Islet of Langerhans (tissue), 1 donor: ENCODE data around the gene SLC39A5.

Experiments used
- FAIRE-seq: peaks from one replicate; lab custom pipeline; 2011; peaks lifted over from hg19 to GRCh38; lab: Jason Lieb, UNC

The SLC39A5 gene

GRCh38 chr12:56216461-56216860 lies 13.4 kb upstream of the SLC39A5 start:
- FAIRE-seq = no peak

- FAIRE-seq = no peak
Measured at GRCh38 chr12:56219840-56220239, 10.0 kb upstream of the SLC39A5 start.

DNA sequence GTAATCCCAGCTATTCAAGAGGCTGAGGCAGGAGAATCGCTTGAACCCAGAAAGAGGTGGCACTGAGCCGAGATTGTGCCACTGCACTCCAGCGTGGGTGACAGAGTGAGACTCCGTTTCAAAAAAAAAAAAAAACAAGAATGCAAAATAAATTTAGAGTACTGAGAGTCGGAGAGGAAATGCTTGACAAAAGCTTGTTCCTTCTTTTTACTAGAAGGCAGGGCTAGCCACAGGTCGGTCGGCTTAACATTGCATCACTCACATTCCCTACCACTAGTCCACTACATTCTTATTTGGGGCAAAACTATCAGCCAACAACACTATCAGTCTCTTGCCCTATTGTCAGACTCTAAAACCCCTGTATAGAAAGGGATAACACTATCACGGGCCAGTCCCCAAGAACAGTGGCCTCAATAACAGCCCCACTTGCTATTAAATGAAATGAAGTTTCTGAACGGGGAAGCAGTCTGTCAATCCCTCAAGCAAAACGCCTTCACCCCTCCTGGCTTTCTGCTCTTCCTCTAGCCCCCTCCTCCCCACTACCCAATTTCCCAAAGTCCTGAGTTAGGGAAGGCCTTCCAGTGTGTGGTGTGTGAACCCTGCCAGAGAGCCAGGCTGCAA lies 9.1 kb upstream of the SLC39A5 start:
- FAIRE-seq = no peak

DNA sequence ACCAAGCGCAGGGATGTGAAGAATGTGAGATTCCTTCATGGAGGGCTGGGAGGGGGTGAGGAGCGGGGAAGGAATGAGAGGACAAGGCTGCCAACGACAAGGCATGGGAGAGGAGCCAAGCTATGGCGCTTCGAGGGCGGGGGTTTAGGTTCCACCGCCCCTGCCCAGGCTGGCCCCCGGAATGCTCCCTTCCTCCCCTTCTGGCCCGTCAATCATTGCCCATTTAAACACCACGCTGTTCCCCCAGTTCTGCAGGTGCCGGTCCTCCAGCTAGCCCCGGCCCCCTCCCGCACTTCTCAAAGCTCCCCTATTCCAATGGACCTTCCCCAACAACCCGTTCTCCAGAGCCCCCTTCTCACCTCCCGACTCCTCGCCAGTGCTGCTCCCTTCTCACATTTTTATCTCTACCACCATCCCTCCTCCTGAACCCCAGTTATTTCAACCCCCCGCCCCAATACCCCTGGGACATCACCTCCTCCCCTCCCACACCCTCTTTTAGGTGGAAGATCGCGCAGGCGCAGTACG lies 8.6 kb upstream of the SLC39A5 start:
- FAIRE-seq = no peak

DNA sequence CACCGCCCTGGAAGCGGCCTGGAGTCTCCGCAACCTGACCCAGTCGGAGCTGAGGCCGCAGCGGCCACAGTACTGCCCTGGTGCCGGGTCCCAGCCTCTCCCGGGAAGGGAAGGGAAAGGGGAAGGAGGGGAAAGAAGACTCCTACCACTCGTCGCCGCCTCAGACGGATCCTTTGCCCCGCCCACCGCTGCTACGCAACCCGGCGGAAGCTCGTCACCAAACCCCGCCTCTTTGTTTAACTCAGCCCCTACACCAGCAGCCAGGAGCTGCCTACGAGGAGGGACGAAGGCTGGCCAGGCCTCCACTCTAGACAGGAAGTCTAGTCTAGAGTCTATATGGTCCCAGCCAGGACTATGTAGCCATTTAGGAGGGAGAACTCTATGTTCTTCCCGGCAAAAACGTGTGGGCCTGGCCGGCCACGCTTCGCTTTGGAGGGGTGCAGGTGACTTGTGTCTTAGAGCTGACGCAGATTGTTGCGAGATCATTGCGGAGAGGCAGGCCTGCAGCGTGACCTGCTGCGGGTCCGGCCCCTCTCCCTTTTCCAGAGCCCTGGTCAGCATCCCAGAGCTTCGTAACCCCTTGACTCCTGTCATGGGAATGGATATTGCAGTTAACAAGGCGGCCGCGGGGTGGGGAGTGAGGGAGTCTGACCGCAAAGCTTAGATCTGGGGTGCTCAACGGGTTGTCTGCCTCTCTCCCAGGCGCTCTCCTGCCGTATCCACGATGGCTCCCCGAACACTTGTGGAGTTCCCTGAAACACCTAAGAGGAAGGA lies 7.9 kb upstream of the SLC39A5 start, which contains the start of gene RNF41:
Gene RNF41 (minus strand): TSS at position 166 of the 774 bp plus-strand sequence. CDS start 7,875 bp downstream, outside the sequence.
- FAIRE-seq = no peak

DNA sequence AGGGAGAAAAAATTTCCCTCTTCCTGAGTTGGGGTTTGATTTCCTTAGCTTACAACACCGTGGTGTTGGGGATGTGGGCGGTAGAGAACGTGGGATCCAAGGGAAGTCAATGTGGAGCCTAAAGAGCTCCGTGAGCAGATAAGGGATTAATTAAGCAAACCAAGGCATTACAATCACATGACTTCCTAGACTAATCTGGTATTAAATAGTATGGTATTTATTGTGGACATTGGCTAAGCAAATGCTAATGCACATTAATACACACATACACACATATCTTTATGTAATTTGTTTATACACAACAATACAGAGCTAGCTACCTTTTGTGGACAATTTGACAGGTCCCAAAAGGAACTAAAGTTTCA lies 7.3 kb upstream of the SLC39A5 start:
- FAIRE-seq = no peak

DNA sequence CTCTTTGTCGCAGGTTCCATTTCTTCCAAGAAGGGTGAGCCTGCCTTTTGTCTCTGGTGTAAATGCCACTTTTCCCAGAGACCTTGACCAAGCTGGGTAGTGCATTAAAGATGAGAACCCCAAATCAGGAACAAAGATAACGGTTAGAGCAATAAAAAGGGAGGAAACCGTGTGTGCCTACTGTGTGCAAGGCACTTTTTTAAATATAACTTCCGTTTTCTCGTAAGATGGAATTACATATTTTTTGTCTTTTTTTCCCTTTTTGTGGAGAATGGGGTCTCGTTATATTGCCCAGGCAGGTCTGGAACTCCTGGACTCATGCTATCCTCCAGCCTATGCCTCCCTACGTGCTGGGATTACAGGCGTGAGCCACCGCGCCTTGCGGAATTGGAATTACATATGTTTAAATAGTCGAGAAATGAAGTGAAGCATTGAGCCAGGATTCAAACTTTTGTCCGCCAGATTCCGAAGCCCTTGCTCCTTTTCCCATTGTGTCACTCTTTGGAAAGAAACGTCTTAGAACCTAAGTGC lies 6.2 kb upstream of the SLC39A5 start:
- FAIRE-seq = no peak

DNA sequence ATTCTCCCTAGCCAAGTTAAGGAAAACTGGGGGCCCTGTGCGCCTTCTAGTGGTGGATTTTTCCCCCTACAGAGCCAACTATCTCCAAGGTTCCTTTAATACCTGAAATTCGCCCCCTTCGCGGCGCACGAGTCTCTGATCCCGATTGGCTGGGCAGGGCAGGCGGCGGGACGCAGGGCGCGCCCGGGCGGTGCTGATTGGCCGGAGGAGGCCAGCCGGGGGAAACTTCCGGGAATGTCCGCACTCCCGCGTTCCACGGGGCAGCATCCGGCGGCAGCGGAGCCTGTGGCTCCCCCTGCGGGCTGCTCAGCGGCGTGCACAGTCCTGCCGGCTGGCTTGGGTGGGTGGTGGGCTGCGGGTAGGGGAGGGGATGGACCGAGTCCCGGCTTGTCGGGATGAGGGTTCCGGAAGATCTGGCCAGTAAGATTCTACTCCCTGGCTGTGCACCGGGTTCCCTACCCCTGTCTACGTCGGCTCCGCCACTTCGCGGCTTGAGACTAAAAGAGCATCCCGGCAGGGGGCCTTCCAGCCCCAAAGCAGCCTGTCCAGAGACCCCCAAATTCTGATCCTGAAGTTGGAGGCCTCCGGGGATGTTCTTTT lies 5.6 kb upstream of the SLC39A5 start, which contains the start of gene NABP2:
Gene NABP2 (plus strand): TSS at position 241 of the 600 bp plus-strand sequence. CDS start 515 bp downstream, outside the sequence.
- FAIRE-seq = no peak

DNA sequence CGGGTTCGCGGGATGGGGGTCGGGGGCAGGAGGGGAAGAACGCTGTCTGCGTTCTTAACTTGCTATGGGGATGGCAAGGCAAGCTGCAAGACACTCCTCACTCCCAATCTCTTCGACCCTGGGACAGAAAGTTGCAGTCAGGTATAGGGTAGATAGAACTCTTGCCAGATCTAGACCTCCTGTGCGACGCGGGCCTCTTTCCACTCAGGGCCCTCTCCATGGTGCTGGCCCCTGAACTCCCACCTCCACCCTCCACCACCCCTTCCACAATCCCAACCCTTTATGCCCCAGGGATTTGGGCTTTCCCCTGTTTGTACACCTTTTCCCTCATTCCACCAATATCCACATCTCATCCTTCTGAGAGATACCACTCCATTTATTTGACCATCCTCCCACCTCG lies 4.9 kb upstream of the SLC39A5 start:
- no peak for FAIRE-seq

DNA sequence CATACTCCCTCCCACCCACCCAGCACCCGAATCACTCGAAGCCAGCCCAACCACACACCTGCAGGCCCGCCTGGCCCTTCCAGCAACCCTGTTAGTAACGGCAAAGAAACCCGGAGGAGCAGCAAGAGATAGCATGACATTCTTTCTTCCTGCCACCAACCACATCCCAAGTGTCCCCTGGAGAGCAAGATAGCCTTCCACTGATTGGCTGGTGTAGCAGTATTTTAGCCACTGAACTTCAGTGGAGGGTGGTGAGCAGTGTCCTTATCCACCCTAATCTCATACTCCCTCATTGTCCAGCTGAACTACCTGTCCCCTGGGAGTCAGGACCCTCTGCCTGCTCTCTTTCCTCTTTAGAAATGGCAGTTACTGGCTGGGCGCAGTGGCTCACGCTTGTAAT lies 769 bp upstream of the SLC39A5 start:
- FAIRE-seq = no peak

- FAIRE-seq = no peak
Measured at GRCh38 chr12:56230432-56231183, 757 bp downstream of the SLC39A5 start.

GRCh38 chr12:56231184-56231582 lies 1.3 kb downstream of the SLC39A5 start:
- FAIRE-seq = no peak

DNA sequence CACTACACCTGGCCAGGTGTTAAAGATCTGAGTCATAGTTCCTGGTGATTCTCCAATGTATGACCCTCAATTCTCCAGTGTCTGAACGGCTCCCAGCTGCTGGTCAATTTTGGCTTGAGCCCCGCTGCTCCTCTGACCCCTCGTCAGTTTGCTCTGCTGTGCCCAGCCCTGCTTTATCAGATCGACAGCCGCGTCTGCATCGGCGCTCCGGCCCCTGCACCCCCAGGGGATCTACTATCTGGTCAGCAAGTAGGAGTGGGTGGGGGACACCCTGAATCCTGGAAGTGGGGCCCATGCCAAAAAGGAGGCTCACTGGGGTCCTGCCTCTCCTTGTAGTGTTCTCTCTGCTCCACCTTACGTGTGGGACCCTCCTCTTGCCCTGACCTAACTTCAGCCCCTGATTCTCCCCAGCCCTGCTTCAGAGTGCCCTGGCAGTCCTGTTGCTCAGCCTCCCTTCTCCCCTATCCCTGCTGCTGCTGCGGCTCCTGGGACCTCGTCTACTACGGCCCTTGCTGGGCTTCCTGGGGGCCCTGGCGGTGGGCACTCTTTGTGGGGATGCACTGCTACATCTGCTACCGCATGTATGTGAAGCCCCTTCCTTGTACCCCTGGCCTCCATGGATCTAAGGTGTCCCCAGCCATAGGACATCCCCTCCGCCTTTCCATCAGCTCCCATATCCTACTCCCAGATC lies 5.0 kb downstream of the SLC39A5 start:
- FAIRE-seq = no peak

DNA sequence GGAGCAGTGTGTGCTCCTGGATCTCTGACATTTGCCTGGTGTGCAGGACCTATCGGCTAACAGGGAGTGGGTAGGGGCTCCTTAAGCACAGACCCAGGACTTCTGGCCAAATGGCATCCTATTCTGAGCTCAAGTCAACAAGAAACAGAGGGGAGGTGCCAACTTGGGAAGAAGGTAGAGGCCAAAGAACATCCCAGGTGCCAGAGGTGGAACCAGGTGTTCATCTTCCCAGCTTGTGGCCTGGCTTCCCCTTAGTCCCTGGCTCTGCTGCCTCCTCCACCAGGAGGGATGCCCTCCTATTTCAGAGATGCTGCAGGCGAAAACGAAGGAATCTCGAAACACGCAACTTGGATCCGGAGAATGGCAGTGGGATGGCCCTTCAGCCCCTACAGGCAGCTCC lies 6.2 kb downstream of the SLC39A5 start:
- FAIRE-seq = no peak

DNA sequence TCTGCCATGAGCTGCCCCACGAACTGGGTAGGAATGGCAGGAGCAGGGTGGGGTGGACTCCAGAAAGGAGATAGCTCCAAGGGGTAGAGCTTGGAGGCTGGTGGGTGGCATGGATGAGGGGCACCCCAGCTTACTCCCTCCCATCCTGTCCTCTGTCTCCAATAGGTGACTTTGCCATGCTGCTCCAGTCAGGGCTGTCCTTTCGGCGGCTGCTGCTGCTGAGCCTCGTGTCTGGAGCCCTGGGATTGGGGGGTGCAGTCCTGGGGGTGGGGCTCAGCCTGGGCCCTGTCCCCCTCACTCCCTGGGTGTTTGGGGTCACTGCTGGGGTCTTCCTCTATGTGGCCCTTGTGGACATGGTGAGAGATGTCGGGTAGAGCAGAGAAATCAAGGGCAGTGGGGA lies 7.1 kb downstream of the SLC39A5 start:
- no peak for FAIRE-seq

DNA sequence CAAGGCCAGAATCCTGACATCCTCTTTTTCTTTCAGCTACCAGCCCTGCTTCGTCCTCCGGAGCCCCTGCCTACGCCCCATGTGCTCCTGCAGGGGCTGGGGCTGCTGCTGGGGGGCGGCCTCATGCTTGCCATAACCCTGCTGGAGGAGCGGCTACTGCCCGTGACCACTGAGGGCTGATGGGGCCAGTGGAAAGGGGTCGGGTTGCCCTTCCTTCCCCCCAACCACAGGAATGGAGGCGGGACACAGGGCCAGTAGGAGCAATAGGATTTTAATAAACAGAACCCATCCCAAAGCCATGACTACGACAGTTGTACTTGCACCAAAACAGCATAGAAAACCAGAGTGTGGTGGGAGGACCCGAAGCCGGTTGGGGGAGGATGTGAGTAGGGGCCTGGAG lies 7.7 kb downstream of the SLC39A5 start:
- FAIRE-seq = no peak

- no peak for FAIRE-seq
Measured at GRCh38 chr12:56241424-56242303, 11.8 kb downstream of the SLC39A5 start.

DNA sequence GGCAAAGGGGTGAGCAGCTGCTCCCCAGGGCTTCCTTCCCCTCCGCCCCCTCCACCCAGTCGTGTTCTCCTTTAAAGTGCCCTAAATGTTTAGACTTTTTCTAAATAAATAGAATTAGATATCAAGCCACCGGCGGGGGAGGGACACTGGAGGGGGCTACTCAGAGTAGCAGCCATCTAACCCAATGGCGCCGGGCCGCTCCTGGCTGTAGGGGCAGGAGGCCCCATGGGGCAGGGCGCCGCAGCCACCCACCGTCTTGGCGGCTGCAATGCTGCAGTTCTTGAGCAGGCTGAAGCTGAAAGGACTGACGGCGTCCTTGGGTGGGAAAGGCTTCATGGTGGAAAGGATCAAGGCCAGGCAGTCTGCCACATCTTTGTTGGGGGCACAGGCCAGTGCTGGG lies 13.1 kb downstream of the SLC39A5 start:
- FAIRE-seq = no peak

GRCh38 chr12:56243731-56244181 lies 13.9 kb downstream of the SLC39A5 start:
- no peak for FAIRE-seq

GRCh38 chr12:56244494-56244893 lies 14.6 kb downstream of the SLC39A5 start:
- no peak for FAIRE-seq
